Chondrocyte (in vitro differentiated cells): ENCODE data around the gene CCDC14. TPM values are rescaled to one million over a fixed set of nuclear protein-coding genes. Genes with fewer than 3 reads are reported as not detected.

ENCODE experiments used
- DNase-seq: peaks from one replicate; pipeline ENCODE4 v3.0.0; 2021; ENCODE audit warnings: mixed read lengths, low spot score
- H3K27ac Mint-ChIP-seq: one replicate; pipeline ENCODE4 v1.8.0; 2021; ENCODE audit warnings: mild to moderate bottlenecking, moderate library complexity, mixed read lengths; ENCODE audit not compliant: unreplicated experiment
- H3K27me3 Mint-ChIP-seq: 2 replicates; pipeline ENCODE4 v1.8.0; 2021; ENCODE audit warnings: low read depth, mixed read lengths
- H3K36me3 Mint-ChIP-seq: 2 replicates; pipeline ENCODE4 v1.8.0; 2021; ENCODE audit warnings: low read depth, mixed read lengths
- H3K4me1 Mint-ChIP-seq: 2 replicates; pipeline ENCODE4 v1.8.0; 2021; ENCODE audit warnings: low read depth, mild to moderate bottlenecking, mixed read lengths
- H3K4me3 Mint-ChIP-seq: one replicate; pipeline ENCODE4 v1.8.0; 2021; ENCODE audit warnings: mild to moderate bottlenecking, moderate library complexity, mixed read lengths; ENCODE audit not compliant: unreplicated experiment
- H3K9me3 Mint-ChIP-seq: 2 replicates; pipeline ENCODE4 v1.8.0; 2021; ENCODE audit warnings: low read depth, mixed read lengths
- CTCF ChIP-seq: fragments of 200-600 bp; sonication (generic); IDR thresholded peaks from 2 replicates; pipeline ENCODE4 v1.5.0; 2021; ENCODE audit warnings: antibody characterized with exemption, mild to moderate bottlenecking, moderate library complexity
- total RNA-seq: library from RNA; stranded (reverse); gene quantifications from 3 replicates; pipeline ENCODE4 v1.2.1, GENCODE V29; 2021

CCDC14 gene
- total RNA-seq, 1 donor from 2014 or later: 25.4 TPM

- Mint-ChIP-seq H3K27me3 (peaks cover 3% of the 10 kb centered on the region), H3K4me3 (peak overlapping the region; percentile 95), H3K4me1 (peaks cover 29% of the 10 kb centered on the region), H3K36me3 (no peaks in the 10 kb centered on the region), H3K9me3 (no peaks in the 10 kb centered on the region), H3K27ac (peak overlapping the region; percentile 95)
- TF ChIP-seq CTCF: no peak
- DNase-seq: no peak
Measured at GRCh38 chr3:123961508-123961856, 453 bp upstream of the CCDC14 start.

- Mint-ChIP-seq H3K36me3 (peaks cover 14% of the 10 kb centered on the region), H3K27me3 (no peaks in the 10 kb centered on the region), H3K4me3 (no peak overlapping the region), H3K9me3 (no peaks in the 10 kb centered on the region), H3K27ac (no peak overlapping the region), H3K4me1 (peaks cover 11% of the 10 kb centered on the region)
- no peak for TF ChIP-seq CTCF
- DNase-seq: no peak
Measured at GRCh38 chr3:123953735-123954134, 7.3 kb downstream of the CCDC14 start.

GRCh38 chr3:123952844-123953520 lies 8.0 kb downstream of the CCDC14 start:
- Mint-ChIP-seq H3K4me1 (peaks cover 3% of the 10 kb centered on the region), H3K27ac (no peak overlapping the region), H3K9me3 (no peaks in the 10 kb centered on the region), H3K4me3 (no peak overlapping the region), H3K36me3 (peaks cover 17% of the 10 kb centered on the region), H3K27me3 (no peaks in the 10 kb centered on the region)
- DNase-seq: no peak
- TF ChIP-seq CTCF: no peak

- Mint-ChIP-seq H3K27ac (no peak overlapping the region), H3K9me3 (no peaks in the 10 kb centered on the region), H3K36me3 (peaks cover 19% of the 10 kb centered on the region), H3K4me1 (no peaks in the 10 kb centered on the region), H3K4me3 (no peak overlapping the region), H3K27me3 (no peaks in the 10 kb centered on the region)
- DNase-seq: no peak
- TF ChIP-seq CTCF: no peak
Measured at GRCh38 chr3:123951522-123952447, 9.2 kb downstream of the CCDC14 start.

- no peaks in the 10 kb centered on the region for H3K27me3 Mint-ChIP-seq
- no peaks in the 10 kb centered on the region for H3K4me1 Mint-ChIP-seq
- no peak overlapping the region for H3K4me3 Mint-ChIP-seq
- H3K9me3 Mint-ChIP-seq: no peaks in the 10 kb centered on the region
- no peak for DNase-seq
- no peak for TF ChIP-seq CTCF
- H3K36me3 Mint-ChIP-seq: peaks cover 17% of the 10 kb centered on the region
- no peak overlapping the region for H3K27ac Mint-ChIP-seq
Measured at GRCh38 chr3:123949641-123950040, 11.4 kb downstream of the CCDC14 start.
